Measurements from ENCODE around the gene BBS10.
"Not testable (repeated sequence)": the region's sequence is repeated elsewhere in the genome, so short reads cannot be mapped to it uniquely, and the experiment has no call there.

Gene BBS10

DNA sequence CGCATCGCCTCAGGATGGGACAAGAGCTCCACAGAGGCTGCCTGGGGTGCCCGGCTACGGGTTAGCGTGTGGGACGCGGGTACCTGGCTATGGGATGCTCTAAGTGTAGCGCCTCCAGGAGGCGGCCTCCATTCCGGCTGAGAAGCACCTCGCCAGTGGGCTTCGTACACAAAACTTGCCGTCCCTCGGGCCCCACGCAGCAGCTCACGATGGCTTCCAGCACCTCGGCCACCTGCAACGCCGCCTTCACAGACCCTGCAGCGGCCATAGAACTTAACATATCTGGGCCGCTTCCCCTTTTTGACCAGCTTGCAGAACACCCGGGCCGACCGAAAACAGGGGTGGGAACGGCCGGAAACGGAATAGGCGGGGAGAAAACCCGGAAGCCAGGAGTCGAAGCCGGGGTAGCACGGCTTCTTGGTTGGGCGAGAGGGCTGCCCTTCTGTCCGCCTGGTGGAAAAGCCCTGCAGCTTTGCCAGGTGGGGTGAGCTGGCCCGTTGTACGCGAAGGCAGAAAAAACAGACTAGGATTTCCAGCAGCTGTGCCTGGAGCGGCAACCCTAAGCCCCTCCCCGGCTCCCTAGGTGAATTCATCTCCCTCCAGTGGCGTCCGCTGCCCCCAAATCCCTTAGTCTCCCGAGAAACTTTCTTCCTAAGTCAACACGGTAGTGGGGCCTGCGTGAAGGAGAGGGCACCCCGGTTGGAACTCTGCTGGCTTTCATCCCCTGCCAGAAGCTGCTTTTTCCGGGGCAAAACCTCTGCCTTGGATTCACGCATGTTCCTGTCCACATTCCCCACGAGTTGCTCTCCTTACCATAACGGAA is at the start of gene BBS10:
Gene BBS10 (minus strand): TSS at position 337 of the 823 bp plus-strand sequence. CDS start 57 bp downstream, at position 280.
- DNase-seq, result peak; percentile 97

DNA sequence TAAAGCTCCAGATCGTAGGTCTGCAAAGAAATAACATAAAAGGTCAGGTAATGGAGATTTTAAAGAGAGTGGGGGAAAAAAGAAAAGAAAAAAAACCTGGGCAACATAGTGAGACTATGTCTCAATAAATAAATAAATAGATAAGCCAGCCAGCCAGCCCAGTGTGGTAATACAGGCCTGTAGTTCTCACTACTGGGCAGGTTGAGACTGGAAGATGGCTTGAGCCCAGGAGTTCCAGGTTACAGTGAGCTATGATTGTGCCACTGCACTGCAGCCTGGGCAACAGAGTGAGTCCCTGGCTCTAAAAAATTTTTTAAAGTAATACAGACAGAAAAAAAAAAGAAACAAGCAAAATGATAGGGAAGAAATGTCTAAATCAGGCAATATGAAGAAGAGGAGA is 43.2 kb upstream of the BBS10 start:
- no peak for DNase-seq

- DNase-seq, result no peak
These were observed 39.4 kb upstream of the BBS10 start for GRCh38 chr12:76387614-76388013.

DNA sequence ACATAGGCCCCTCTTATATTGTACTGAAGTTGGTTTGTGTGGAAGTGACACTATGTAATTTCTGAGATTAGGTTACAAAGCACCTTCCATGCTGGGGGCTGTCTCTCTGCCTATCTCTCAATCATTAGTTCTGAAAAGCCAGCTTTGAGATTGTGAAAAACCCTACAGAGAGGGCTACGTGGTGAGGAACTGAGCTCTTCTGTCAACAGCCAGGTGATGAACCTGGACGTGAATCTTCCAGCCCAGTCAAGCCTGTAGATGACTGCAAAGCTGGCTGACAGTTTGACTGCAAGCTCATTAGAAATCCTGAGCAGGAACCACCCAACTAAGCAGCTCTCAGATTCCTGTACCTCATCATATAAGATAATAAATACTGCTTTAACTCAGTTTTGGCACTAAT is 36.3 kb upstream of the BBS10 start:
- DNase-seq, result no peak

DNA sequence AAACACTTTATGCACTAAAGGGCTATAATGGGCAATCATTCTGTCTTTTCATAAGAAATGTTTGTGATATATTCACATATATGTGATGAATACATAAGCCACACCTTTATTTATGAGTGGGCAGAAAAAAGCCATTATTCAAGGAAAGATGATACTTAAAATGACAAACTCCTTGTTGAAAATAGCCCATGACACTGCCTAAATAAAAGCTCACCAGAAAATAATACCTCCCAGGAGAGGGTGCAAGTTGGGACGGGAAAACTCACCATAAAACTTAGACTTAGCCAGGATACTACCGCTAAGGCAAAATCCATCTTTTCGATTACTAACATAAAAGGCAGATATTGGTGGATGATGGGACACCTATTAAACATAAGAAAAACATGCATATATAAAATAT is 35.8 kb upstream of the BBS10 start:
- no peak for DNase-seq

- no peak for DNase-seq
These were observed 31.0 kb upstream of the BBS10 start for GRCh38 chr12:76379261-76379660.

- DNase-seq, result not testable (repeated sequence)
These were observed 28.7 kb upstream of the BBS10 start for GRCh38 chr12:76376876-76377275.

DNA sequence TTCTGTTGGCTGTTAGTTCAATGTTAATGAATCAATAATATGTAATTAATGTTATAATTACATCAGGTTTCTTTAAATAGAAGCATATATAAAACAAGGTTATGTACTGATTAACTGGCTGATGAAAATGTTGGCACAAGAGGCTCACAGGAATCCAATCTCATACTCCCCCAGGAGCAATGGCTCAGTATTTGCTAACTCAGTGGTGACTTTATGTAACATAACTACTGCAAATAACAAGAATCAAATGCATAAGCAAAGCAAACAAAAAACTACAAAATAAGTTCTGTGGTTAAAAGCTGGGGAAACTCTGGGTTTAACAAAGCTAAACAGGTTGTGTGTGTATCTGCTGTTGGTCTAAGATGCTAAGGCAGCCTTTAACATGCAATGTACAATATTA is 27.7 kb upstream of the BBS10 start:
- DNase-seq, result no peak

DNA sequence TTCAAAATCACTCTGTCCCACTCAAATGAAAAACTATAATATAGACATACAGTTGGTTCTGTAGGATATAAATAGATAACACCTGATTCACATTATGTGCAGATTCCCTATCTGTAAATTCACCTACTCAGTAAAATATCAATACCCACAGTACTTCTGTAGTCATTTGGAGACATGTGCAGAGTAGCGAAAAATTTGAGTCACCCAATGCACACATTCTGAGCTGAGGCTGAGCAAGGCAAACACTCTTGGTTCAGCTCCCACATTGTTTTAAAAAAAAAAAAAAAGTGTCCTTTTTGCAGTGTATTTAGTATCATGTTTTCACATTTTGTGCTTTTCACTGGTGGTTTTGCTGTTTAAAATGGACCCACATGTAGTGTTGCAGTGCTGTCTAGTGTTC is 27.3 kb upstream of the BBS10 start:
- no peak for DNase-seq

- DNase-seq, result no peak
These were observed 26.3 kb upstream of the BBS10 start for GRCh38 chr12:76374386-76375020.

DNA sequence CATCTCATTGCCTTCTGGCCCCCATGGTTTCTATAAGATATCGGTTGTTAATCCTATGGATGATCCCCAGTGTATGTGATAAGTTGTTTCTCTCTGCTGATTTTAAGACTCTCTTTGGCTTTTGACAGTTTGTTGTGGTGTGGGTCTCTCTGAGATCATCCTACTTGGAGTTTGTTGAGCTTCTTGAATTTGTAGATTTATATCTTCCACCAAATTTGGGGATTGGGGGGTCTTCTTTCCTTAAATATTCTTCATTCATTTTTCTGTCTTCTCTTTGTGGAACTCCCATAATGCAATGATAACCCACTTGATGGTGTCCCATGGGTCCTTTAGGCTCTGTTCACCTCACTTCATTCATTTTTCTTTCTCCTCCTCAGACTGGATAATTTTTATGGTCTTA is 20.0 kb upstream of the BBS10 start:
- no peak for DNase-seq

DNA sequence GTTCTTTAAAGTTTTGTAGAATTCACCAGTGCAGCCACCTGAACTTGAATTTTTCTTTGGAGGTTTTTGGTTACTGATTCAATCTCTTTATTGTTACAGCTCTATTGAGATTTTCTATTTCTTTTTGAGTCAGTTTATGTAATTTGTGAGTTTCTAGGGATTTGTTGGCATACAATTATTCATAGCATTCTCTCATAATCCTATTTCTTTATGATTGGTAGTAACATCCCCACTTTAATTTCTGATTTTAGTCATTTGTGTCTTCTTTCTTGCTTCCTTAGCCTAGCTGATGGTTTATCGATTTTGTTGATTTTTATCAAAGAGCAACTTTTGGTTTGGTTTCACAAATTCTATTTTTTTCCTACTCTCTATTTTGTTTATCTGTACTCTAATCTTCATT is 17.9 kb upstream of the BBS10 start:
- DNase-seq, result no peak

DNA sequence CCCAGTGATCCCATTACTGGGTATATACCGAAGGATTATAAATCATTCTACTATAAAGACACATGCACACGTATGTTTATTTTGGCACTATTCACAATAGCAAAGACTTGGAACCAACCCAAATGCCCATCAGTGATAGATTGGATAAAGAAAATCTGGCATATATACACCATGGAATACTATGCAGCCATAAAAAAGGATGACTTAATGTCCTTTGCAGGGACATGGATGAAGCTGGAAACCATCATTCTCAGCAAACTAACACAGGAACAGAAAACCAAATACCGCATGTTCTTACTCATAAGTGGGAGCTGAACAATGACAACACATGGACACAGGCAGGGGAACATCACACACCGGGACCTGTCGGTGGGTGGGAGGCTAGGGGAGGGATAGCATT is 15.9 kb upstream of the BBS10 start:
- DNase-seq, result not testable (repeated sequence)

- DNase-seq, result no peak
These were observed 12.1 kb upstream of the BBS10 start for GRCh38 chr12:76360316-76360715.

GRCh38 chr12:76356071-76356470 is 7.9 kb upstream of the BBS10 start:
- DNase-seq, result no peak

GRCh38 chr12:76346798-76347420 is 1.3 kb downstream of the BBS10 start:
- peak; percentile 80 for DNase-seq

- no peak for DNase-seq
These were observed 2.0 kb downstream of the BBS10 start for GRCh38 chr12:76346236-76346635.

GRCh38 chr12:76345569-76345968 is 2.6 kb downstream of the BBS10 start:
- no peak for DNase-seq

DNA sequence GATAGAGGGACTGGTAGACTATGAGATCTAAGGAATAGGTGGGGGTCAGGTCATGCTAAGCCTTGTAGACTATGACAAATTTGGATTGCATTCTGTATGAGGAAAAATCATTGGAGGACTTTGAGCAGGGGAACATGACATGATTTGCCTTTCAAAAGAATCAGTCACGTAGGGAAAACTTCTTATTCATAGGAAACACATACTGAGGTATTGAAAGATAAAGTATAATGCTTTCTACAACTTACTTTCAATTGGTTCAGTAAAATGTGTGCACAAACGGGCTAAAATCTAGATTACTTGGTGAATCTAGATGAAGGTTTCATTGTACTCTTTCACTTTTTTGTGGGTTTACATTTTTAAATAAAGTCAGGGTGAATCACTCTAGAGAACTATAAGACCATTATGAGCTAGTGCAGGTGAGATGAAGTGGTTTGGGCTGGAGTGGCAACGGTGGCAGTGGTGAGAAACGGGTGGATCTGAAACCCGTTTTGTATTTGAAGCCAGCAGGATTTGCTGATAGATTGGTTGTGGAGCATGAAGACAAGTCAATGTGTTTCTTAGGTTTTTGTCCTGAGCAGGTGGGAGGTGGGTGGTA is 6.7 kb downstream of the BBS10 start:
- no peak for DNase-seq

DNA sequence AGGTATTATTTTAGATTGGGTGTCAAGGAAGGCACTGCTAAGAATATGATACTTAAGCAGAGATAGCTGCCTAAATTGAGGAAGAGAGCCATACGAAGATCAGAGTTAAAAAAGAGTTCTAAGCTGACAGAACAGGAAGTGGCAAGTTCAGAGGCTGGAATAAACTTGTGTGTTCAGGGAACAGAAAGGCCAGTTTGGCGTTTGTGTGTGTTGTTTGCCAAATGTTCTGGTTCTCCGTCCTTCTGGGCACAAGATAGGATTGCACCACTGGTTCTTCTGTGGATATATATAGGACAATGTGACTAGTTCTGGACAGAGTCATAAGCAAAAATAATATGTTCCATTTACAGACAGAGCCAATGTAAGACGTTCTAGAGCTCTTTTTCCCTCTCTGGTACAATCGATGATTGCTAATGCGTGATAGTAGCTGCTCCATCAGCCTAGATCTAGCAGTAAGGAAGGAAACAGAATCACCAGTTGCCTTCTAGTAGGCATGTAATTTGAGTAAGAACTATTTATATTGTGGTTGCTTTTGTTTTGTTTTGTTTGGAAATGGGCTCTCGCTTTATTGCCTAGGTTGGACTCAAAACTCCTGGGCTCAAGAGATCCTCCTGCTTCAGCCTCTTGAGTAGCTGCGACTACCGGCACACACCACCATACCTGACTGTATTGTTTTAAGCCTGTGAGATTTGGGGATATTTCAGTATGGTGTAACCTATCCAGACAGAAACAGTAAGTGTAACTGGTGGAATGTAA is 7.4 kb downstream of the BBS10 start:
- no peak for DNase-seq

GRCh38 chr12:76337583-76337982 is 10.6 kb downstream of the BBS10 start:
- no peak for DNase-seq

- DNase-seq, result no peak
These were observed 15.6 kb downstream of the BBS10 start for GRCh38 chr12:76332606-76333005.

GRCh38 chr12:76329606-76330005 is 18.6 kb downstream of the BBS10 start:
- DNase-seq, result no peak
